HG03558 (cell line): ENCODE data around the gene SFXN4.

Experiments
- ATAC-seq: cut with Tn5 transposase; IDR thresholded peaks from one replicate; pipeline ENCODE4 v1.9.1; 2021; ENCODE audit warnings: moderate number of reproducible peaks; ENCODE audit not compliant: unreplicated experiment; ENCODE audit errors: extremely low read depth

SFXN4 gene

DNA sequence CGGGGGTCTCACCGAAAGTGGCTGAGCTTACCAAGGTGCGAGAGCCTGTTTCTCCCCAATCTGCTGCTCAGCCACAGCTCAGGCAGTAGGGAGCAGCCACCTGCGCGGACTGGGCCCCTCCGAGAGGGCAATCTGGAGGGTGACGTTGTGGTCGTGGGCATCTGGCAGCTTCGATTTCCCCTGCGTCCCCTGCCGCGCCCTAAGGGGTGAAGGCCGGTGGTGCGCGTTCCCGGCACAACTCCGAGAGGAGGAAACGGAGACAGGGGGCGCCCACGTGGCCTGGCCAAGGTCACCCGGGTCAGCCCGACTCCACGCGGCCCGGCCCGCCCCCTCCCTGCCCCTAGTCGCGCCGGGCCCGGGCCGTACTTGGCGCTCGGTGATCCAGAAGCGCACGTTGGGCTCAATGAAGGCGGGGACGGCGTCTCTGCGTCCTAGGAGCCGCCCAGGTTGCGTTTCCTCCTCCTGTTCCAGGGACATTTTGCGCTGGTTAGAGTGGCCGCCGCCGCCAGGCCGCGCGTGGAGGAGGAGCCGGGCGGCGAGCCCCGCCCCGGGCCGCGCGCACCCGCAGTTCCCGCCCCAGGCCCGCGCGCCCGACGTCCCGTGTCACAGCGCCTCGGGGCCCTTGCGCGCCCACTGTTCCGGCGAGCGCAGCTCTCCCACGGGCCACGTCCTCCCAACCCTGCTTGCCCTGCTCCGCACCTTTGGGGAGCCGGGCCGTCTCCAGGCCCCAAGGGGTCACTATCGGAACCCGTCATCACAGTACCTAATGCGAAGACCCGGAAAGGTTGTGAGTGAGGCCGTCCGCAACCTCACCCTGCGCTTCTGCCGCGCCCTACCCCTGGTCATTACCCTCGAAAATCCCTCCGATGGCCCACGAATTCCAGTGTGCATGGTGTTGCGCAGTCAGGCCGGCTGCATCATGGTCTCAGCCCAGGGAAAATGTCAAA, at the start of gene SFXN4:
Gene SFXN4, minus strand, starts transcription at position 544 of the 947 bp plus-strand sequence. Its CDS starts 67 bp downstream, at position 477.
- peak; percentile 74 for ATAC-seq

- no peak for ATAC-seq
Measured at GRCh38 chr10:119211625-119212441, 46.3 kb upstream of the SFXN4 start.

DNA sequence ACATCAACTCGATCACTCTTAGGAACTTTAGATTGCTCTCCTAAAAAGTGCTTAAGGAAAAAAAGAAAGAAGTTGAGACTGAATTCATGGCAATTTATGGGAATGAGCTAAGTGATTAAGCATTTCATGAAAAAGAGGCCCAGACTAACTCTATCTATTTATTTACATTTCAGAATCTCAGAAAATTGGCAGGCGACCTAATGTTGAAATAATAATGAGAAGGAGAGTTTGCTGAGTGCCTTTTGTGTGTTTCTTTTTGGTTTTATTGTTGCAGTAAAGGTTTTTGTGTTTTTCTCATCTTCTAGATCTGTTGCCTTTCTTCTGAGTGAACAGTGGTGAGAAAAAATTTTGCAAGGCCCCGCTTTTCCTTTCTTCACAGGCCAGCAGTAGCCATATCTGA, 45.7 kb upstream of the SFXN4 start:
- ATAC-seq = no peak

DNA sequence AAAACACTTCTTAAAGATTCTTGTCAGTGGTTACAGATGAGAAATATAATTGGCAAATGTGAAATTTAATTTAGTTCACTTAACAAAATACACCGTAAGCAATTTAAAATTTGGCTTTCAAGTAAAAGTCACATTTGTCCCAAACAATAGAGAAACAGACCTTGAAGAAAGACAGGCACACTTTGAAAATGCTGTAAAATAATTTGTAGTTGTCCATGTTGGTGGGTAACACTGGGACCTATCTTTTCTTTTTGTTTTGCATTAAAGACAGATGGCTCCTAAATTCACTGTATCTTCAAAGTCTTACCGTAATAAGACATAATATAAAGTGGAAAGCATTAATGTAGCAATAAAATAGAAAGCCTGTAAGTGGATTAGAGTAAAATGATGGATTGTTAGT, 45.1 kb upstream of the SFXN4 start:
- no peak for ATAC-seq

GRCh38 chr10:119209736-119210355, 44.3 kb upstream of the SFXN4 start:
- no peak for ATAC-seq

- no peak for ATAC-seq
Measured at GRCh38 chr10:119209035-119209735, 43.7 kb upstream of the SFXN4 start.

GRCh38 chr10:119208553-119208940, 43.0 kb upstream of the SFXN4 start:
- ATAC-seq = no peak

GRCh38 chr10:119207713-119208552, 42.4 kb upstream of the SFXN4 start:
- no peak for ATAC-seq

GRCh38 chr10:119207366-119207666, 41.8 kb upstream of the SFXN4 start, which contains the start of gene GRK5:
Gene GRK5, plus strand, starts transcription at chr10:119207571. Its CDS starts 347 bp downstream, at chr10:119207918.
- peak; percentile 63 for ATAC-seq

- peak; percentile 28 for ATAC-seq
Measured at GRCh38 chr10:119206603-119207365, 41.3 kb upstream of the SFXN4 start.

DNA sequence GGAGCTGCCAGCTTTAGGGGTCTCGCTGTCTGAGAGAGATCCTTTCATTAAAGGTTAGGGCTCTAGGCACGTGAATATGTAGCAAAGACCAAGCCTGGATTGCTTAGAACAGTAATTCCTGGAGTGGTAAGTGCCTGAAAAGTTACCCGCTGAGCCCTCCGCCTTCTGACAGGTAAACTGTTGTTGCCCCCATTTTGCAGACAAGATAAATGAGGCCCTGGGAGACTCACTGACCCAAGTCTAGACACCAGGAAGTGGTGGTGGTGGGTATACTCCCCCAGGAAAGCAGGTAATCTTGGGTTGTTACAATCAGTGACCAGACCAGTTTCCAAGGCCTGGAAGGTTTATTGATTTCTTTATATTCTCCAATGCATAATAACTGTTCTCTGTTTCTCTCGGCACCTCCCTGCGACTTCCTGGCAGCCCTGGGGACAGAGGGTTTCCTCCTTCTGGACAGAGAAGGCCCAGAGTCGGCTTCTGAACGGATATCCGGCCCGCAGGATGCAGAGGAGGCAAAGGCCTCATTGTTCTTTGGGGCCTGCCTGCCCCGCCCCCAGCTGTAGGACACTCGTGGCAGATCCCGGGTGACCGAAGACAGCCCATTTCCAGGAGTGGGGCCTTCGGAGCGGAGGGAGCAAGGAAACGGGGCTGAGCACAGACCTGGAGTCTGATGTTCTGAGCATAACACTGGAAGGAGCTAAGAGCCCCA, 40.5 kb upstream of the SFXN4 start:
- no peak for ATAC-seq

- ATAC-seq = no peak
Measured at GRCh38 chr10:119203006-119203405, 37.5 kb upstream of the SFXN4 start.

- ATAC-seq = no peak
Measured at GRCh38 chr10:119201233-119201632, 35.7 kb upstream of the SFXN4 start.

GRCh38 chr10:119199231-119199992, 33.9 kb upstream of the SFXN4 start:
- ATAC-seq = no peak

GRCh38 chr10:119198438-119198837, 32.9 kb upstream of the SFXN4 start:
- no peak for ATAC-seq

DNA sequence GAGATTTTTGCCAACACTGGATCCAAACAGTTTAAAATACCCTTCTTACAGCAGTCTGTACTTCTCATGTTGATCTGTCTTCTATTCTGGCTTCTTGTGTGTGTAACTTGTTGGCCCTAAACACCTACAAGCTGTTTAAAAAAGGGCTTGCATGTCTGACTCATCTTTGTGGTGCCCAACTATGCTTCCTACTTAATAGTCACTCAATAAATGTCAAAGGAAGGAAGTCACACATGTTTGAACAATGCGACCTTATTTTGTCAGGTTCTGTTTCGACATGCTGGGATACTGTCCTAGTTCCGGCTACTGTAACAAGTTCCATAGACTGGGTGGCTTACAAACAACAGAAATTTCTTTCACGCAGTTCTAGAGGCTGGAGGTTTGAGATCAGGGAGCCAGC, 32.4 kb upstream of the SFXN4 start:
- ATAC-seq = no peak

DNA sequence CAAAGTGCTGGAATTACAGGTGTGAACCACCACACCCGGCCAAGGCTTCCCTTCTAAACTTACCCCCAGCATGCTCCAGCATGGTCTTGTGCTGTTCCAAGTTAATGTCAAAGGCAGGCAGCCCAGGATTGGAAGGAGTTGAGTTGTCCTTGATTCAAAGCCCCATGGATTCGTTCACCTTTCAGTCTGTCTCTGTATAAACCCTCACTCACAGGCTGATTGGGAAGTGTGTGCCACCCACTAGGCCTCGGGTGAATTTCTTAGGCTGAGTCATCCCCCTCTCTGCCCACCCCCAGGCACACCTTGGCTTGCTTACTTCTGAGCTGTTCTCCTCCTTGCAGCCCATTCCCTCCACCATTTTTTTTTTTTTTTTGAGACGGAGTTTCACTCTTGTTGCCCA, 26.4 kb upstream of the SFXN4 start:
- no peak for ATAC-seq
